ENCODE results near the gene PHLDB3. TPM values are rescaled to one million over a fixed set of nuclear protein-coding genes. Genes with fewer than 3 reads are reported as not detected.

PHLDB3 gene
- total RNA-seq, 1 experiment from 2014 or later = 8.5 TPM

DNA sequence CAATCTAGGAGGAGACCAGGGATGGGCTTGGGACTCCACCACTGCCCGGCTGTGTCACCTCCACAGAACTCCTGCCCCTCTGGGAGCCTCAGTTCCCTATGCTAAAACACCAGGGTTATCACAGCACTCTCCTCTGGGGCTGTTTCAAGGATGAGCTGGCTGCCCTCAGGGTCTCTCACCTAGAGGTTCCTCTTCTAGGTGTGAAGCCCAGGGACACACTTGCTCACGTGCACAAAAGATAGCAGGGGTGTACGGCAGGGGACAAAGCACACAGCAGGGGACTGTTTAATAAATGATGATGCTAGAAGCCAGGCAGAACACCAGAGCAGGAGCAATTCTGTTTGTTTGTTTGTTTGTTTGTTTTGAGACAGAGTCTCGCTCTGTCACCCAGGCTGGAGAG, 22.4 kb downstream of the PHLDB3 start:
- peaks cover 0 to 7% (median 0%) of the 10 kb centered on the region in 3 experiments; a peak in 1 of 7 replicates for H3K36me3 Mint-ChIP-seq (ENCODE audit: insufficient read depth in 1 of 3, low read depth in 3 of 3)
- TF ChIP-seq, protein P1, sequence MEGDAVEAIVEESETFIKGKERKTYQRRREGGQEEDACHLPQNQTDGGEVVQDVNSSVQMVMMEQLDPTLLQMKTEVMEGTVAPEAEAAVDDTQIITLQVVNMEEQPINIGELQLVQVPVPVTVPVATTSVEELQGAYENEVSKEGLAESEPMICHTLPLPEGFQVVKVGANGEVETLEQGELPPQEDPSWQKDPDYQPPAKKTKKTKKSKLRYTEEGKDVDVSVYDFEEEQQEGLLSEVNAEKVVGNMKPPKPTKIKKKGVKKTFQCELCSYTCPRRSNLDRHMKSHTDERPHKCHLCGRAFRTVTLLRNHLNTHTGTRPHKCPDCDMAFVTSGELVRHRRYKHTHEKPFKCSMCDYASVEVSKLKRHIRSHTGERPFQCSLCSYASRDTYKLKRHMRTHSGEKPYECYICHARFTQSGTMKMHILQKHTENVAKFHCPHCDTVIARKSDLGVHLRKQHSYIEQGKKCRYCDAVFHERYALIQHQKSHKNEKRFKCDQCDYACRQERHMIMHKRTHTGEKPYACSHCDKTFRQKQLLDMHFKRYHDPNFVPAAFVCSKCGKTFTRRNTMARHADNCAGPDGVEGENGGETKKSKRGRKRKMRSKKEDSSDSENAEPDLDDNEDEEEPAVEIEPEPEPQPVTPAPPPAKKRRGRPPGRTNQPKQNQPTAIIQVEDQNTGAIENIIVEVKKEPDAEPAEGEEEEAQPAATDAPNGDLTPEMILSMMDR (conservative IDR thresholded peaks at IDR 0.05) = no peak
- peaks cover 2% of the 10 kb centered on the region; the same call in 1 of the 2 replicates for H3K27me3 Mint-ChIP-seq (ENCODE audit: low read depth)
- no peak overlapping the region for H3K18ac ChIP-seq (ENCODE audit: insufficient read length, low read depth, low read length)
- H2BK12ac ChIP-seq (ENCODE audit: insufficient read length, low read depth, low read length) = no peak overlapping the region
- H3K27ac Mint-ChIP-seq = no peak overlapping the region; a peak in 1 of 7 replicates
- H4K8ac ChIP-seq (replicated peaks; ENCODE audit: insufficient read length, low read depth, low read length) = no peak overlapping the region
- H3K79me1 ChIP-seq (ENCODE audit: insufficient read depth, low read depth, low read length, poor library complexity, severe bottlenecking) = no peaks in the 10 kb centered on the region
- no CpG with 5 or more reads among the region's 4 CpGs for WGBS (ENCODE audit: extremely low coverage, insufficient read length, low lambda C conversion rate)
- H3K27me3 ChIP-seq (ENCODE audit: insufficient read depth, low read length) = no peaks in the 10 kb centered on the region
- H3K9me3 Mint-ChIP-seq = no peaks in the 10 kb centered on the region
- H3K23me2 ChIP-seq (ENCODE audit: insufficient read length, low read depth, low read length, poor library complexity, severe bottlenecking) = no peaks in the 10 kb centered on the region
- H2AK5ac ChIP-seq (ENCODE audit: insufficient read length, low read length) = no peak overlapping the region
- H3K9ac ChIP-seq (ENCODE audit: extremely low read depth, insufficient read length, low read length) = no peak overlapping the region
- no peak overlapping the region for H3K4me2 ChIP-seq (ENCODE audit: insufficient read depth, insufficient read length, low read length)
- H4K91ac ChIP-seq (ENCODE audit: insufficient read length, low read depth, low read length) = no peak overlapping the region
- no peak overlapping the region for H3K14ac ChIP-seq (ENCODE audit: insufficient read depth, low read length)
- no peak overlapping the region for H2BK15ac ChIP-seq (ENCODE audit: low read depth, low read length)
- H2AFZ ChIP-seq (ENCODE audit: low read length) = no peak overlapping the region
- H3K9me3 ChIP-seq (ENCODE audit: control insufficient read depth, low read depth, low read length) = no peaks in the 10 kb centered on the region
- H4K5ac ChIP-seq (ENCODE audit: insufficient read length, low read depth, low read length) = no peak overlapping the region
- no peaks in the 10 kb centered on the region for H3K79me2 ChIP-seq (ENCODE audit: insufficient read depth, low read length)
- no peaks in the 10 kb centered on the region for H3K4me1 ChIP-seq (ENCODE audit: insufficient read depth, low read length)
- no peak overlapping the region for H3K27ac ChIP-seq (ENCODE audit: insufficient read length, low read depth, low read length)
- no peaks in the 10 kb centered on the region for H3K4me1 Mint-ChIP-seq
- H2BK5ac ChIP-seq (ENCODE audit: insufficient read length, low read length) = no peak overlapping the region
- no peak overlapping the region for H3K4me3 Mint-ChIP-seq
- H4K20me1 ChIP-seq (ENCODE audit: control insufficient read depth, insufficient read depth, insufficient read length) = no peaks in the 10 kb centered on the region
- no peak overlapping the region for H2BK120ac ChIP-seq (ENCODE audit: low read depth, low read length, poor library complexity, severe bottlenecking)
- DNase-seq = no peak
- no peak overlapping the region for H2BK20ac ChIP-seq (ENCODE audit: low read depth, low read length, poor library complexity, severe bottlenecking)
- no peak overlapping the region for H3T11ph ChIP-seq (ENCODE audit: low read length)
- no peak overlapping the region for H3K23ac ChIP-seq (ENCODE audit: insufficient read length, low read depth, low read length)
- no peak overlapping the region for H3K56ac ChIP-seq (ENCODE audit: insufficient read length, low read depth, low read length)
- no peak overlapping the region for H3K4ac ChIP-seq (ENCODE audit: low read depth, low read length)
